Calu3 (cell line): ENCODE measurements around the gene LRG1. TPM values are rescaled to one million over a fixed set of nuclear protein-coding genes. Genes with fewer than 3 reads are reported as not detected.

Experiments used
- BruUV-seq: library from RNA; stranded (reverse); fragments of 400-500 nt; replicated peaks from 2 replicates; lab custom pipeline; 2021; lab: Mats Ljungman, UMichigan
- CTCF ChIA-PET: fragments of 300-600 bp; sonication (Branson Sonifier 250); formaldehyde crosslinking; loops from one replicate; lab custom pipeline; 2022; ENCODE audit warnings: antibody characterized with exemption; lab: Charles Lee
- DNase-seq: peaks from one replicate; pipeline ENCODE4 v3.0.0; 2022
- H3K27ac Mint-ChIP-seq: one replicate; pipeline ENCODE4 v1.8.0; 2022; ENCODE audit warnings: mixed read lengths; ENCODE audit not compliant: unreplicated experiment
- H3K27me3 Mint-ChIP-seq: one replicate; pipeline ENCODE4 v1.8.0; 2022; ENCODE audit warnings: mixed read lengths; ENCODE audit not compliant: unreplicated experiment
- H3K36me3 Mint-ChIP-seq: one replicate; pipeline ENCODE4 v1.8.0; 2022; ENCODE audit warnings: mild to moderate bottlenecking, moderate library complexity, mixed read lengths; ENCODE audit not compliant: insufficient read depth, unreplicated experiment
- H3K4me1 Mint-ChIP-seq: one replicate; pipeline ENCODE4 v1.8.0; 2022; ENCODE audit warnings: mild to moderate bottlenecking, low read depth, mixed read lengths; ENCODE audit not compliant: unreplicated experiment
- H3K4me3 Mint-ChIP-seq: one replicate; pipeline ENCODE4 v1.8.0; 2022; ENCODE audit warnings: mild to moderate bottlenecking, low read depth, moderate library complexity, mixed read lengths; ENCODE audit not compliant: unreplicated experiment
- H3K9me3 Mint-ChIP-seq: one replicate; pipeline ENCODE4 v1.8.0; 2022; ENCODE audit warnings: low read depth, mixed read lengths; ENCODE audit not compliant: unreplicated experiment
- intact Hi-C: fragments of 100-400 bp; cut with micrococcal nuclease; formaldehyde crosslinking; loops from one replicate; pipeline ENCODE4 v1.10.0; 2022; ENCODE audit not compliant: unreplicated experiment
- total RNA-seq: library from RNA; stranded (reverse); gene quantifications from 2 replicates; pipeline ENCODE4 v1.2.3, GENCODE V29; 2022
- TF ChIP-seq, protein P1 (sequence below): fragments of 200-600 bp; IDR thresholded peaks from one replicate; pipeline ENCODE4 v1.8.0; 2022; ENCODE audit warnings: antibody characterized with exemption; ENCODE audit not compliant: unreplicated experiment

LRG1 gene
- total RNA-seq, 1 experiment from 2014 or later: 28.5 TPM

- intact Hi-C loops: no loop called here
- TF ChIP-seq, protein P1, sequence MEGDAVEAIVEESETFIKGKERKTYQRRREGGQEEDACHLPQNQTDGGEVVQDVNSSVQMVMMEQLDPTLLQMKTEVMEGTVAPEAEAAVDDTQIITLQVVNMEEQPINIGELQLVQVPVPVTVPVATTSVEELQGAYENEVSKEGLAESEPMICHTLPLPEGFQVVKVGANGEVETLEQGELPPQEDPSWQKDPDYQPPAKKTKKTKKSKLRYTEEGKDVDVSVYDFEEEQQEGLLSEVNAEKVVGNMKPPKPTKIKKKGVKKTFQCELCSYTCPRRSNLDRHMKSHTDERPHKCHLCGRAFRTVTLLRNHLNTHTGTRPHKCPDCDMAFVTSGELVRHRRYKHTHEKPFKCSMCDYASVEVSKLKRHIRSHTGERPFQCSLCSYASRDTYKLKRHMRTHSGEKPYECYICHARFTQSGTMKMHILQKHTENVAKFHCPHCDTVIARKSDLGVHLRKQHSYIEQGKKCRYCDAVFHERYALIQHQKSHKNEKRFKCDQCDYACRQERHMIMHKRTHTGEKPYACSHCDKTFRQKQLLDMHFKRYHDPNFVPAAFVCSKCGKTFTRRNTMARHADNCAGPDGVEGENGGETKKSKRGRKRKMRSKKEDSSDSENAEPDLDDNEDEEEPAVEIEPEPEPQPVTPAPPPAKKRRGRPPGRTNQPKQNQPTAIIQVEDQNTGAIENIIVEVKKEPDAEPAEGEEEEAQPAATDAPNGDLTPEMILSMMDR: no peak
- no TSS peak for BruUV-seq
- Mint-ChIP-seq H3K4me3 (no peak overlapping the region), H3K9me3 (no peaks in the 10 kb centered on the region), H3K36me3 (peaks cover 12% of the 10 kb centered on the region), H3K27me3 (peaks cover 55% of the 10 kb centered on the region), H3K27ac (no peak overlapping the region), H3K4me1 (peaks cover 18% of the 10 kb centered on the region)
- CTCF ChIA-PET: interaction anchor here (0.6 to 0.7 kb wide), 2 partner anchors 9 to 10 kb away, joined by 3 to 4 read pairs; no protein-coding TSS in a partner anchor
- DNase-seq: no peak
Measured at GRCh38 chr19:4582980-4583842, 43.4 kb upstream of the LRG1 start.

GRCh38 chr19:4581666-4582553 is 42.1 kb upstream of the LRG1 start:
- CTCF ChIA-PET: no interaction called here
- Mint-ChIP-seq H3K9me3 (no peaks in the 10 kb centered on the region), H3K4me1 (peaks cover 24% of the 10 kb centered on the region), H3K36me3 (peaks cover 12% of the 10 kb centered on the region), H3K27me3 (peaks cover 56% of the 10 kb centered on the region), H3K4me3 (peak overlapping the region; percentile 31), H3K27ac (no peak overlapping the region)
- intact Hi-C loops: no loop called here
- DNase-seq: no peak
- TF ChIP-seq, protein P1: no peak
- BruUV-seq: no TSS peak

DNA sequence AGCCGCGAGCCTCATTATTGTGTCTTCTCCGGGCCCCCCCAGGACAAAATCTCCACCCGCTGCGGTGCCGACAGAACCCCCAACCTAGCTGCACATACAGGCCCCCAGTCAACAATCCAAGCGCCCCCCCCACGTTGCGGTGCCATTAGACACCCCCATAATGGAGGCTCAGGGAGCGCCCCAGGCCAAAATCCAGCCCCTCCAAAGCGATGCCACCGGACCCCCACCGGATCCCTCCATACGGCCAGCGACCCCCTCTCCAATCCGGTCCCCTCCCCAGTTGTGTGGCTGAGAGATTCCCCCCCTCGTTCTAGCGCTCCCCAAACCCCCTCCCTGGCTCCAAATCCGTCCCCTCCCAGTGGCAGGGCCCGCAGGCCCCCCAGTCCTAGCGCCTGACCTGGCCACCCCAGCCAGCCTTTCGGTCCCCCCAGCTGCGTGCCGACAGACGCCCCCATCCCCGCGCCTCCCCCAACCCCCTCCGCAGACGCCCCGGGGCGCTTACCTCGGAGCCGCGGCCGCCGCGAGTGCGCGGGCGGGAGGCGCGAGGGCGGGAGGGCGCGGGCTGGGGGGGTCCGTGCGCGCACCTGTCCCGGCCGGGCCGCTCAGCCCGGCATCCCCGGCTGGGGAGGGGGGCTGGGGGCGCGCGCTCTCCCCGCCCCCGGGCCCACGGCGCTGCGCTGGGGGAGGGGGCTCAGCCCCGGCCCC is 41.3 kb upstream of the LRG1 start:
- CTCF ChIA-PET: interaction anchor here (0.7 to 0.8 kb wide), 2 partner anchors 23 to 36 kb away, joined by 5 to 9 read pairs; no protein-coding TSS in a partner anchor
- Mint-ChIP-seq H3K36me3 (peaks cover 14% of the 10 kb centered on the region), H3K9me3 (no peaks in the 10 kb centered on the region), H3K4me1 (peaks cover 32% of the 10 kb centered on the region), H3K27me3 (peaks cover 51% of the 10 kb centered on the region), H3K4me3 (no peak overlapping the region), H3K27ac (no peak overlapping the region)
- BruUV-seq: no TSS peak
- intact Hi-C loops: no loop called here
- TF ChIP-seq, protein P1: no peak
- DNase-seq: no peak
